Activated T-cell treated with anti-CD3 and anti-CD28 coated beads for 4 hours (primary cell): ENCODE results near the gene SLC2A1.

Source experiments
- DNase-seq: peaks from one replicate; pipeline ENCODE4 v3.0.0-alpha.2; 2020

SLC2A1 gene

GRCh38 chr1:42940851-42941639, 17.6 kb downstream of the SLC2A1 start:
- no peak for DNase-seq

- no peak for DNase-seq
Measured at GRCh38 chr1:42938645-42939615, 19.7 kb downstream of the SLC2A1 start.

- DNase-seq = no peak
Measured at GRCh38 chr1:42937836-42938644, 20.6 kb downstream of the SLC2A1 start.

GRCh38 chr1:42937141-42937696, 21.4 kb downstream of the SLC2A1 start:
- DNase-seq = no peak

GRCh38 chr1:42936309-42937078, 22.2 kb downstream of the SLC2A1 start:
- peak; percentile 27 for DNase-seq

GRCh38 chr1:42935971-42936308, 22.7 kb downstream of the SLC2A1 start:
- DNase-seq = no peak

GRCh38 chr1:42935313-42935895, 23.3 kb downstream of the SLC2A1 start:
- DNase-seq = no peak

GRCh38 chr1:42934541-42935312, 23.9 kb downstream of the SLC2A1 start:
- DNase-seq = no peak

GRCh38 chr1:42933610-42934491, 24.8 kb downstream of the SLC2A1 start:
- no peak for DNase-seq

- DNase-seq = no peak
Measured at GRCh38 chr1:42933060-42933586, 25.5 kb downstream of the SLC2A1 start.

GRCh38 chr1:42932442-42932941, 26.2 kb downstream of the SLC2A1 start:
- DNase-seq = no peak

GRCh38 chr1:42931911-42932422, 26.7 kb downstream of the SLC2A1 start:
- DNase-seq = peak; percentile 46

GRCh38 chr1:42931108-42931539, 27.5 kb downstream of the SLC2A1 start:
- DNase-seq = peak; percentile 25

GRCh38 chr1:42930178-42931107, 28.2 kb downstream of the SLC2A1 start:
- no peak for DNase-seq

GRCh38 chr1:42929434-42930177, 29.1 kb downstream of the SLC2A1 start:
- no peak for DNase-seq

GRCh38 chr1:42928859-42929258, 29.8 kb downstream of the SLC2A1 start:
- no peak for DNase-seq
